ENCODE measurements around the gene NPEPPS.

DNA sequence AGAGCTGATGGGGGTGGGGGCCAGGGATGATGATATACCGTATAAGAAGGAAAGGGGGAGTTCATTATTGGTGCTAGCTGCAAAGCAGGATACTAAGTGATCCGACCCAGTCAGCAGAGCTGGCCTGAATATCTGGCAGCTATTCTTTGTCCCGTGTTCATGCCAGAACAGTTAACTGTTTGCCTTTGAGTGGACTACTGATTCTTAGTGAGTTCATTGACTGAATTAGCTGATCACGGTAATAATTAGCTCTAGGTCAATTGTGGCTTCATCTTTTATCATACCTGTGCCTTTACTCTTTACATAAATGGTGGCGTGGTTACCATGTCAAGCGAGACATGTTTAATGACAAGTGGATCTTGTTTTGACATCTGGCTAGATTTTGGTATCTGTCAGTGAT lies 124.1 kb downstream of the NPEPPS start:
- no peak for TF ChIP-seq EZH2 (IDR thresholded peaks at IDR 0.05; ENCODE audit: borderline replicate concordance, low read depth, low read length, poor library complexity, severe bottlenecking)
- TF ChIP-seq, protein P1, sequence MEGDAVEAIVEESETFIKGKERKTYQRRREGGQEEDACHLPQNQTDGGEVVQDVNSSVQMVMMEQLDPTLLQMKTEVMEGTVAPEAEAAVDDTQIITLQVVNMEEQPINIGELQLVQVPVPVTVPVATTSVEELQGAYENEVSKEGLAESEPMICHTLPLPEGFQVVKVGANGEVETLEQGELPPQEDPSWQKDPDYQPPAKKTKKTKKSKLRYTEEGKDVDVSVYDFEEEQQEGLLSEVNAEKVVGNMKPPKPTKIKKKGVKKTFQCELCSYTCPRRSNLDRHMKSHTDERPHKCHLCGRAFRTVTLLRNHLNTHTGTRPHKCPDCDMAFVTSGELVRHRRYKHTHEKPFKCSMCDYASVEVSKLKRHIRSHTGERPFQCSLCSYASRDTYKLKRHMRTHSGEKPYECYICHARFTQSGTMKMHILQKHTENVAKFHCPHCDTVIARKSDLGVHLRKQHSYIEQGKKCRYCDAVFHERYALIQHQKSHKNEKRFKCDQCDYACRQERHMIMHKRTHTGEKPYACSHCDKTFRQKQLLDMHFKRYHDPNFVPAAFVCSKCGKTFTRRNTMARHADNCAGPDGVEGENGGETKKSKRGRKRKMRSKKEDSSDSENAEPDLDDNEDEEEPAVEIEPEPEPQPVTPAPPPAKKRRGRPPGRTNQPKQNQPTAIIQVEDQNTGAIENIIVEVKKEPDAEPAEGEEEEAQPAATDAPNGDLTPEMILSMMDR (conservative IDR thresholded peaks at IDR 0.05; ENCODE audit: low read depth, low read length), result no peak

Measured in A673 (cell line).